RPMI8226 (cell line): ENCODE measurements around the gene CHD6.
"Not testable (repeated sequence)": the region's sequence is repeated elsewhere in the genome, so short reads cannot be mapped to it uniquely, and the experiment has no call there.

Experiments used
- DNase-seq: peaks from one replicate; pipeline ENCODE4 v3.0.0-alpha.2; 2015

The CHD6 gene

DNA sequence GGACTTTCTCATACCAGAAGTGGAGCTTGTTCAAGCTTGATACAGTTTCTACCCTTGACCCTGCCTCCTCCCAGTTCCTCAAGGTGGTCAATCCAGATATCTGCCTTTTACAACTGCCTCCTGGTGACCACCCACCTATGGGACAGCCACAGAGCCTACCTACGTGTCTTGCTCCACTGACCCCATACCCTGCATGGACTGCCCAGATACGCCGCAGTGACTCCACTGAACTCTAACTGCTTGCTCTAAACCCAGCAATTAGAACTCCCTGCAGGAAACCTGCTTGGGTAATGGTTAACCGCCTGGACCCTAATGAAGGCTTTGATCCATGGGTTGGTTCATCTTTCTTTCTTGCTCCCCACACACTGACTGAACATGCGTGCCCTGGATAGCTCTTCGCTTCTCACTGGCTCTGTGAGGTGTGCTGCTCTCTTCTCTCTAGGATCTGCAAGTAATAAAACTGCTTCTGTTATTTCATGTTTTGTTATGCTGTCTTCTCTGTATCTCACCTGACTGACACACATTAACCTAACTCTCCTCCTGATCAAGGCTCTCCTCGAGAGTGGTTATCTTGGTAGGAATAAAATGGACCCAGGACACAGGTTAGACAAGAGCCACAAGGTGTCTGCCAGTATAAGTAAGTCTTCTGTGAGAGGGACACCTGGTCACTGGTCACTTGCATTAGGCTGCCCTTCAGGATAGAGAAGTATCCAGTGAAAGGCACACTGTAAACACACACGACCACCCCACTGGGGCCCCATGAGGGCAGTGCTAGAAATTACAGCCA is 79.2 kb downstream of the CHD6 start:
- no peak for DNase-seq

- no peak for DNase-seq
Observed at GRCh38 chr20:41537865-41538264, 80.3 kb downstream of the CHD6 start.

GRCh38 chr20:41535551-41535950 is 82.6 kb downstream of the CHD6 start:
- not testable (repeated sequence) for DNase-seq

GRCh38 chr20:41534842-41535241 is 83.3 kb downstream of the CHD6 start:
- no peak for DNase-seq

DNA sequence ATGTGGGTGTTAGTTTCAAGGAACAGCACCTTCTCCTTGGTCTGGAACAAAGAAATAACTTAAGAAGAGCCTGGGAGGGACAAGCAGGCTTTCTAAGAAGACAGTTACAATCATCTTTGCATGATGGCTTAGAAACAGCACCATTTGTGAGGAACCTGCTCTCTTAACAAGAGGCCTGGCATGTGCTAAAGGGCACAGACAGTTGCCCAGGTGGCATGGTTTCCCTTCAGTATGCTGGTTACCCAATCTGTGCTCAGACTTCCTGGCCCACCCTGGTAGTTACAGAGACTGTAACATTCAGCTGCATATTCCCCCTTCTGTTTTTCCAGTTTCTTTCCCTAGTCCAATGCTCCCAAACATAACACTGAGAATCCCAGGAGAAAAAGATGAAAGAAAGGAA is 84.0 kb downstream of the CHD6 start:
- no peak for DNase-seq

DNA sequence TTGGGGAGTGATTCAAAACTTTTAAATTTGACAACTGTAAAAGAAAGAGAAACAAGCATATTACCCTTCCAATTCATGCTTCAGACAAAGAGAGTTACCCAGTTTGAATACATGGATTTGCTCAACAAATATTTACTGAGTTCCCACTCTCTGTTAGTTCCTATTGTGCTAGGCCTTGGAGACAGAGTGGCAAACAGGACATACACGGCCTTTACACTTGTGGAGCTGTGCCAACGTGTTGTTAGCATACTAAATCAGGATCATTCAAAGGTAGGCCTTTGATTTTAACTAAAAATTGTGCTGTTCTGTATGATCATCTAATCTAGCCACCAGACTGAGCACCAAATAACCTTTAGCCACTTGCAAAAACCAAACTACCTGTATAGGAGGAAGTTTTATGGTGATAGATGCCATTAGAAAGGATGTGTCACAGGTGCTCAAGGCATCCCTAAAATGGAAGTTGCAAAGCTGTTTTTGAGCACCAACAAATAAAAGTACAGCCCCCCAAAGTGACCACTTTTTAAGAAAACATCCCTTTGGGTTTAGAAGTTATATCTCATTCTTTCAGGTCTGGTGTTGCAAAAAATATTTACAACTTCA is 84.5 kb downstream of the CHD6 start:
- no peak for DNase-seq

DNA sequence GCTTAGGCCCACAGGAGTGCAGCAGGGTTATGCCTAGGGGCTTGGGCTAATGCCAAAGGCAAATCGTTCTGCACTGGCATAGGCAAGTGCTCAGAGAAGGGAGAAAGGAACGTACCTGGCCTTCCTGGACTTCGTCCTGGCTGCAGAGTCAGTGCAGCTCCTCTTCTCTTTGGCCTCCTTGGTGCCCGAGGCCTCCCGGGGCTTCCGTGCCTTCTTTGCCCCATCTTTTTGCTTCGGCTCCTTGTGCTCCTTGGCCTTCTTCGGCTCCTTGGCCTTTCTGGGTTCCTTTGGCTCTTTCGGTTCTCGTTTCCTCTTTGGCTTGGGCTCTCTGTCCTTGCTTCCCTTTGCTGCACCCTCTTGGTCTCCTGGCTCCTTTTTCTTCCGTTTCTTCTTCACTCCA is 85.2 kb downstream of the CHD6 start:
- DNase-seq = no peak

GRCh38 chr20:41531518-41532275 is 86.5 kb downstream of the CHD6 start:
- no peak for DNase-seq

- DNase-seq = no peak
Observed at GRCh38 chr20:41530923-41531322, 87.3 kb downstream of the CHD6 start.

- no peak for DNase-seq
Observed at GRCh38 chr20:41526327-41526726, 91.8 kb downstream of the CHD6 start.

- DNase-seq = no peak
Observed at GRCh38 chr20:41524980-41525613, 93.1 kb downstream of the CHD6 start.

- no peak for DNase-seq
Observed at GRCh38 chr20:41523857-41524256, 94.3 kb downstream of the CHD6 start.

GRCh38 chr20:41513829-41514228 is 104.3 kb downstream of the CHD6 start:
- no peak for DNase-seq

- no peak for DNase-seq
Observed at GRCh38 chr20:41512624-41513023, 105.6 kb downstream of the CHD6 start.

DNA sequence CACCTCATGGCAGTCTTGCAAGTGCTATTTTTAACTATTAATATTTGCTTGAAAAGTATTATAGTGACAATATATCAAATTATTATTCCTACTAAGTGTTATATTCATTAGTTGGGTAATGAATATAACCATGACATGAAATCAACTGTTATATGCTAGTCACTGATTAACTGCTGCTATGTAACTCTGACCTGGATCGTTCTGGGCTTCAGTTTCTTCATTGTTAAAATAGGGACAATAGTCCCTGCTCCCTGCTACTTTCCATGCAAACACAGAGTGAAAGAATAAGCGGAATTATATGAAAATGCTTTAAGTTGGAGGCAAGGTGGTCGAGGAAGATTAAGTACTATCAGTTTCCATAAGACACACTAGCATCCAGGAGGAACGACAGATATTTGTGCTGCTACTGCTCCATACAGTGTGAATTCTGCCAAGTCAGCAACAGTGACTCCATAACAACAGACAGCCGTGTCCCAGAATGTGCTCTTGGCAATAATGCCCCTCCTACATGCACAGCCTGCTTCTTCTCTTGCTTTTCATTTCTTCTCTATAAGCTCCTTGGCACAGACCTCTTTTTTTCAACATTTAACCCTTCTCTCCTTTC is 107.2 kb downstream of the CHD6 start:
- DNase-seq = no peak

GRCh38 chr20:41510224-41510623 is 108.0 kb downstream of the CHD6 start:
- no peak for DNase-seq

DNA sequence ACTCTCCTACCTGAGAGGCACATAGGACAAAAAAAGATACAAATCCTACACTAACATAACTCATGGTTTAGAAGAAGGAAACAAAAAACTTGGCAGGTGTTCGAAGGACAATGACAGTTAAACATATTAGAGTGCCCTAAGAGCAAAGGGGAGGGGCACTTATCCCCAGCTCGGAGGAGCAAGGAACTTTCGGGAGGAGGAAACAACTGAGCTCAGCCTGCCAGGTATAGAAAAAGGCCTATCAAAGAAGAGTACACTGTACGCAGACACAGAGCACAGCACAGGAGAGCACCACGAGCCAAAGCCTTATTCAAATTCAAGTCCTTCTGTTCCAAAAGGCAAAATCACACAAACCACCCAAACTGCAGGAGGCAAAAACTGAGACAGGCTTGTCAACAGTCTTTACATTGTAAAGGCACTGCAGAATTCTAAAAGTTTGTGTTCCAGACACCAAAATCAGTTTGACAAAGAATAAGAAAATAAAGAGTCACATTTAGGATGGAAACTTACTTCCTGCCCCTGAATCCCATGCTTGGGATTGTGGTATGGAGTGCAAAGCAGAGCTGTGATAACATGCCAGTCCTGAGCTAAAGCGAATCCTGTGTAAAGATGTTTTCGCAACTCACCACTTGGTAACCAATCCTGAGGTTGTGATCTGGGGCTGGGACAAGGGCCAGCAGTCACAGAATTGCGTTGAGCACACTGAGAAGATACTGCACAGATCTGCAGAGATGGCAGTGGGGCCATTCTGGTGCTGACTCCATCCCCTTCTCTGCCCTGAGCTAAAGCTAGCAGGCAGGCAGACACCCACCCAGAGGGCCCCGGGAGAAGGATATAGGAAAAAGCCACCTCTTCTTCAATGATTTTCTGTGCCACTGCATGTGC is 108.6 kb downstream of the CHD6 start:
- no peak for DNase-seq

DNA sequence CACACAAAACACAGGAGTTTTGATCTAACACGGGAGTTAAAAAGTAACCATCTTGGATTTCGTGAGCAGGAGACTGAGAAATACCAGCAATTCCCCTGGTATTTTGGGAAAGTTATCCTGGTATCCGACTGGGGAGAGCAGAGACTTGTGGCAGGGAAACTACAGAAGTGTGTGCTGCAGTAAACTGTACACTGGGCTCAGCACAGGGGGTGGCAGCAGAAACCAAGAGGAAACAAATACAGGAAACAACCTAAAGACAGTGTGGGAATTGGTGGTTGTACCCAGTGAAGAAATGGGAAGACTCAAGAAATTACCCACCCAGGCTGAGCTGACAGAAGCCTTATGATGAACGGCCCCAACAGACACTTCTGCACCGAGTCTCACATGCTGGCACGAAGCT is 109.8 kb downstream of the CHD6 start:
- DNase-seq = no peak

DNA sequence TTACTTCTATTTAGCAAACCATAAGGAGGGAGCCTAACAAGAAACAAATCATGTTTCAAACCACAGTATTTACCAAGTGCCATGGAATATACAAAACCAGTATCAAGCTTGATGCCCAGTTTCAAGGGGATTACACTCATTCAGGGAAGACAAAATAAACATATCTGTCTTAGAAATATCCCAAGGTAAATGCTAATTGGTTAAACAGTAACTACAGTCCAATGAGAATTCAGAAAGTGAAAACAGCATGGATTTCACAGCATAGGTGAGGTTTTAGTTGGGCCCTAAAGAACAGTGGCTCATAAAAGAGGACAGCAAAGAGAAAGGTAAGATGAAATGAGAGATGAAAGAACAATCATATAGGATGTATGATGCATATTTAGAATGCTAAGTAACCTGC is 110.3 kb downstream of the CHD6 start:
- DNase-seq = no peak

DNA sequence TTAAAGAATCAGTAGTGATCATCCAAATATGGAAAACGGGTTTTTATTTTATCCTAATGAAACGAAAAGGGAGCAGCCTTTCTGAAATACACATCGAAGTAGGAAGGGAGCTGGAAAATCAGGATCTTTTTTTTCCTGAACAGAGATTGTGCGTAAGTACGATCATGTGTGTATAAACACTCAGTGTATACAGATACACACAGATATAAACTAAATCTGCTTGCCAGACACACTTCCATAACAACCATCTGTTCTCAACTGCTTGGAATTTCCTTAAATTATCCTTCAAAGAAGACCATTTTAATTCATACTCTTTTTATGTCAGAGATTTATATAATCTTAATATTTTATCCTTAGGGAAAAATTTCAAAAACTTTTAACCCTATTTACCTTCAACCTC is 110.7 kb downstream of the CHD6 start:
- DNase-seq = no peak

GRCh38 chr20:41506192-41506915 is 111.8 kb downstream of the CHD6 start:
- no peak for DNase-seq
